ENCODE results near the gene PEA15. TPM values are rescaled to one million over a fixed set of nuclear protein-coding genes. Genes with fewer than 3 reads are reported as not detected.

Gene PEA15
- total and polyA plus RNA-seq, 10 of the 15 experiments (the other 5 are each of a cell fraction or from before 2014, with no cell fraction given): 15.1 to 269 (median 65.6) TPM

DNA sequence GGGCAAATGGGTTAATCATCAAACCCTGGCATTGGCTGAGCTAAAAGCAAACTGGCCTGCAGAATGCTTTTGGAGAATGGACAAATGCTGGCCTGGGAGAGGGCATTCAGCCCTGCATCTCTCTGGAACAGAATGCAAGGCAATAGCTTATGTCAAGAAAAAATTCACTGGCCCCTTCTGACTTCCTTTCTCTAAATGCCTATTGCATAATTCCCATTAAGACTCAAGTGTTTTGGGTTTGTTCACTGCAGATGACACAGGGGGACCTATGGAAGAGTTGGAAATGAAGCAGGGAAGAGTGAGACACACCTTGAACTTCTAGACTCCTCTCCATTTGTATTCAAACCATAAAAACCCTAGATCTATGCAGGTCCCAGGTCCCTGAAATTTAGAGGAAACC, 15.9 kb downstream of the PEA15 start (continued):
- TF ChIP-seq, protein P1, sequence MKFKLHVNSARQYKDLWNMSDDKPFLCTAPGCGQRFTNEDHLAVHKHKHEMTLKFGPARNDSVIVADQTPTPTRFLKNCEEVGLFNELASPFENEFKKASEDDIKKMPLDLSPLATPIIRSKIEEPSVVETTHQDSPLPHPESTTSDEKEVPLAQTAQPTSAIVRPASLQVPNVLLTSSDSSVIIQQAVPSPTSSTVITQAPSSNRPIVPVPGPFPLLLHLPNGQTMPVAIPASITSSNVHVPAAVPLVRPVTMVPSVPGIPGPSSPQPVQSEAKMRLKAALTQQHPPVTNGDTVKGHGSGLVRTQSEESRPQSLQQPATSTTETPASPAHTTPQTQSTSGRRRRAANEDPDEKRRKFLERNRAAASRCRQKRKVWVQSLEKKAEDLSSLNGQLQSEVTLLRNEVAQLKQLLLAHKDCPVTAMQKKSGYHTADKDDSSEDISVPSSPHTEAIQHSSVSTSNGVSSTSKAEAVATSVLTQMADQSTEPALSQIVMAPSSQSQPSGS (IDR thresholded peaks at IDR 0.05; ENCODE audit: low read length): no peak
- no peak for TF ChIP-seq HDAC2 (IDR thresholded peaks at IDR 0.05)

DNA sequence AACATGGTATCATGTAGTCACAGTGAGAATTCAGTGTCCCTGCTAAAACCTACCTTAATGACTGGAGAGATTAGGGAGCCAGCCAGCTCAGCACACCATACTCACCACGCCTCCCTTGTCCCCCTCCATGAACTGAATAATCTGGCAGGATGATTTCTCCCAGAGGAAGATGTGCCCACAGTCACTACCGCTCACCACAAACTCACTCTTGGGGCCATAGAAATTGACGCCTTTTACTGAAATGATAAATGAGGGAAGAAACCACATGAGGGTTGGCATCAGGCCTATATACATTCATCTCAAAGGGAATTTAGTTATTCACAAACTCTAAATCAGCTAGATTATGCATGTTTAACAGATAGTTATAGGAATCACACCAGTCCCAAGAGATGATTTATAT, 17.4 kb downstream of the PEA15 start:
- WGBS (ENCODE audit: insufficient coverage, insufficient replicate concordance, low lambda C conversion rate, missing lambda C conversion rate): 84% methylated on average over 3 of the region's 3 CpGs
- SMC1A ChIA-PET (ENCODE audit: uncharacterized antibody, unreplicated experiment): interaction anchor here (0.9 to 4.5 kb wide), 5 partner anchors 27 to 39 kb away, joined by 3 to 28 read pairs (median 4); no protein-coding TSS in a partner anchor
- H3K27me3 ChIP-seq (replicated peaks in 1 of 2; ENCODE audit: control insufficient read depth in 2 of 2, insufficient read depth in 2 of 2, low read length in 1 of 2): no peaks in the 10 kb centered on the region
- no peaks in the 10 kb centered on the region; the same call in 1 of the 2 replicates for H3K4me1 ChIP-seq (ENCODE audit: control insufficient read depth, insufficient read depth, low read length)
- no peaks in the 10 kb centered on the region for H4K20me1 ChIP-seq (ENCODE audit: control insufficient read depth, insufficient read depth)
- no peak overlapping the region for H2AFZ ChIP-seq (ENCODE audit: control insufficient read depth, low read depth, low read length)
- no peak overlapping the region for H3K27ac ChIP-seq (ENCODE audit: control insufficient read depth, insufficient read depth)
- intact Hi-C loops (cut with micrococcal nuclease; ENCODE audit: unreplicated experiment): no loop called here
- no peak overlapping the region for H3K4me3 ChIP-seq
- no peaks in the 10 kb centered on the region for H3K79me2 ChIP-seq (ENCODE audit: control insufficient read depth, insufficient read depth, low read length)
- POLR2A ChIA-PET: no interaction called here
- H3K4me2 ChIP-seq (ENCODE audit: control insufficient read depth, insufficient read depth): no peak overlapping the region
- H3K9me3 ChIP-seq (replicated peaks; ENCODE audit: control insufficient read depth, insufficient read depth, low read length): no peaks in the 10 kb centered on the region
- no peak overlapping the region for H3K9ac ChIP-seq (ENCODE audit: control insufficient read depth, insufficient read depth, low read length)
- no peak for DNase-seq (ENCODE audit: low read depth, low spot score)
- FAIRE-seq: no peak
- RAD21 ChIA-PET (ENCODE audit: unreplicated experiment): interaction anchor here (1.4 kb wide), 1 partner anchor 30 kb away, joined by 4 read pairs; no protein-coding TSS in a partner anchor
- TF ChIP-seq SMAD5 (IDR thresholded peaks at IDR 0.05; ENCODE audit: low read depth) (no peak), POLR2A (IDR thresholded peaks at IDR 0.05; ENCODE audit: low read depth, low read length) (no peak)
- CTCF ChIA-PET: interaction anchor here (0.5 to 6.7 kb wide), 8 partner anchors 11 to 86 kb away, joined by 3 to 82 read pairs (median 6); partner anchors contain the start of gene CASQ1
- ATAC-seq: no peak
- H3K36me3 ChIP-seq (ENCODE audit: control insufficient read depth in 2 of 2, insufficient read depth in 2 of 2, low read length in 1 of 2): peaks cover 28 to 38% of the 10 kb centered on the region in 2 experiments
- BruUV-seq (replicated peaks): no TSS peak
- in situ Hi-C loops (cut with MboI): no loop called here

DNA sequence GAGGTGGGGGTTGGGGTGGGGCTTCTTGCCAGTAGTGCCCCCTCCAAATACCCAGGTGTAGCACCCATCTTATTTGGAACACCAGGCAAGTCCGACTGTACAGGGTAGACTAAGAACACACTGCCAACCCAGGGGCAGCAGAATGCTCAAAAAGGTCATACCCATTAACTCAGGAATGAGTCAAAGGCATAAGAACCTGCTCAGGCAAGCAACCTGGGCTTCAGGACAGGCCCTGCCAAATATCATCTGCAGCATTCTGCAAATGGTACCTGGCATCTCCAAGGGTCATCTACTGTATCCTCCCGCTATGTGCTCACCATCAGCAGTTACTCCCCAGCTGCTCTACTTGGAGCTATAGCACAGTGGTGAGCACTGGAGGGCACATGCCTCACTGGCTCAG, 19.4 kb downstream of the PEA15 start:
- in situ Hi-C loops (cut with MboI) (no loop called here), intact Hi-C loops (cut with micrococcal nuclease; ENCODE audit: unreplicated experiment) (no loop called here)
- peaks cover 27 to 41% of the 10 kb centered on the region in 2 experiments for H3K36me3 ChIP-seq (ENCODE audit: control insufficient read depth in 2 of 2, insufficient read depth in 2 of 2, low read length in 1 of 2)
- H3K9ac ChIP-seq (ENCODE audit: control insufficient read depth, insufficient read depth, low read length): no peak overlapping the region
- ATAC-seq (no peak), FAIRE-seq (no peak), DNase-seq (ENCODE audit: low read depth, low spot score) (no peak)
- ChIA-PET CTCF (interaction anchor here (2.1 to 6.3 kb wide), 2 partner anchors 26 to 152 kb away, joined by 6 to 40 read pairs; no protein-coding TSS in a partner anchor), RAD21 (ENCODE audit: unreplicated experiment) (no interaction called here), SMC1A (ENCODE audit: uncharacterized antibody, unreplicated experiment) (interaction anchor here (1.0 to 1.6 kb wide), 5 partner anchors 13 to 78 kb away, joined by 3 to 5 read pairs (median 3); no protein-coding TSS in a partner anchor), POLR2A (no interaction called here)
- no peaks in the 10 kb centered on the region for H3K79me2 ChIP-seq (ENCODE audit: control insufficient read depth, insufficient read depth, low read length)
- TF ChIP-seq RUNX3 (IDR thresholded peaks at IDR 0.05; ENCODE audit: low read length) (no peak), PAX5 (IDR thresholded peaks at IDR 0.05; ENCODE audit: borderline replicate concordance, low read depth, low read length) (no peak)
- H3K27ac ChIP-seq (ENCODE audit: control insufficient read depth, insufficient read depth): no peak overlapping the region
- BruUV-seq (replicated peaks): no TSS peak
- H4K20me1 ChIP-seq (ENCODE audit: control insufficient read depth, insufficient read depth): no peaks in the 10 kb centered on the region
- H3K4me2 ChIP-seq (ENCODE audit: control insufficient read depth, insufficient read depth): no peak overlapping the region
- no peaks in the 10 kb centered on the region for H3K9me3 ChIP-seq (replicated peaks; ENCODE audit: control insufficient read depth, insufficient read depth, low read length)
- no peaks in the 10 kb centered on the region for H3K27me3 ChIP-seq (replicated peaks in 1 of 2; ENCODE audit: control insufficient read depth in 2 of 2, insufficient read depth in 2 of 2, low read length in 1 of 2)
- no peaks in the 10 kb centered on the region; the same call in 1 of the 2 replicates for H3K4me1 ChIP-seq (ENCODE audit: control insufficient read depth, insufficient read depth, low read length)
- 97% methylated on average over 2 of the region's 2 CpGs for WGBS (ENCODE audit: insufficient coverage, insufficient replicate concordance, low lambda C conversion rate, missing lambda C conversion rate)
- no peak overlapping the region for H3K4me3 ChIP-seq
- no peak overlapping the region for H2AFZ ChIP-seq (ENCODE audit: control insufficient read depth, low read depth, low read length)

Data from GM12878 (cell line).